ENCODE data around the gene KCNIP3. TPM values are rescaled to one million over a fixed set of nuclear protein-coding genes. Genes with fewer than 3 reads are reported as not detected.

The KCNIP3 gene
- total RNA-seq, 1 donor from 2014 or later, result 9.2 TPM

- H3K4me3 Mint-ChIP-seq, result no peak overlapping the region
- no peak overlapping the region for H3K27ac Mint-ChIP-seq
Observed at GRCh38 chr2:95379371-95379831, 82.3 kb downstream of the KCNIP3 start.

GRCh38 chr2:95380280-95380679, 83.1 kb downstream of the KCNIP3 start:
- TF ChIP-seq CTCF (IDR thresholded peaks at IDR 0.05; ENCODE audit: unreplicated experiment), result no peak
- Mint-ChIP-seq H3K27ac (no peak overlapping the region), H3K4me1 (no peaks in the 10 kb centered on the region), H3K27me3 (ENCODE audit: low read depth) (peaks cover 35% of the 10 kb centered on the region), H3K9me3 (no peaks in the 10 kb centered on the region), H3K4me3 (no peak overlapping the region), H3K36me3 (no peaks in the 10 kb centered on the region)
- DNase-seq (ENCODE audit: low spot score in 2 of 2, unreplicated experiment in 2 of 2), result no peak

More at GRCh38 chr2:95379371-95379831, 82.3 kb downstream of the KCNIP3 start:
- Mint-ChIP-seq H3K36me3 (no peaks in the 10 kb centered on the region), H3K4me1 (no peaks in the 10 kb centered on the region), H3K9me3 (no peaks in the 10 kb centered on the region), H3K27me3 (ENCODE audit: low read depth) (peaks cover 37% of the 10 kb centered on the region)
- no peak for TF ChIP-seq CTCF (IDR thresholded peaks at IDR 0.05; ENCODE audit: unreplicated experiment)
- no peak for DNase-seq (ENCODE audit: low spot score in 2 of 2, unreplicated experiment in 2 of 2)

GRCh38 chr2:95380731-95381130, 83.6 kb downstream of the KCNIP3 start:
- no peak overlapping the region for H3K27ac Mint-ChIP-seq
- TF ChIP-seq CTCF (IDR thresholded peaks at IDR 0.05; ENCODE audit: unreplicated experiment), result no peak
- H3K27me3 Mint-ChIP-seq (ENCODE audit: low read depth), result peaks cover 35% of the 10 kb centered on the region
- H3K4me1 Mint-ChIP-seq, result no peaks in the 10 kb centered on the region
- no peaks in the 10 kb centered on the region for H3K9me3 Mint-ChIP-seq
- no peak for DNase-seq (ENCODE audit: low spot score in 2 of 2, unreplicated experiment in 2 of 2)
- no peaks in the 10 kb centered on the region for H3K36me3 Mint-ChIP-seq
- no peak overlapping the region for H3K4me3 Mint-ChIP-seq

- H3K27me3 Mint-ChIP-seq (ENCODE audit: low read depth), result peaks cover 34% of the 10 kb centered on the region
- no peaks in the 10 kb centered on the region for H3K9me3 Mint-ChIP-seq
- no peak for DNase-seq (ENCODE audit: low spot score in 2 of 2, unreplicated experiment in 2 of 2)
- no peak overlapping the region for H3K4me3 Mint-ChIP-seq
- no peak overlapping the region for H3K27ac Mint-ChIP-seq
- TF ChIP-seq CTCF (IDR thresholded peaks at IDR 0.05; ENCODE audit: unreplicated experiment), result no peak
- no peaks in the 10 kb centered on the region for H3K4me1 Mint-ChIP-seq
- no peaks in the 10 kb centered on the region for H3K36me3 Mint-ChIP-seq
Observed at GRCh38 chr2:95381212-95382191, 84.4 kb downstream of the KCNIP3 start.

GRCh38 chr2:95382192-95382591, 85.0 kb downstream of the KCNIP3 start:
- no peaks in the 10 kb centered on the region for H3K4me1 Mint-ChIP-seq
- H3K4me3 Mint-ChIP-seq, result no peak overlapping the region
- TF ChIP-seq CTCF (IDR thresholded peaks at IDR 0.05; ENCODE audit: unreplicated experiment), result no peak
- DNase-seq (ENCODE audit: low spot score in 2 of 2, unreplicated experiment in 2 of 2), result no peak
- H3K27me3 Mint-ChIP-seq (ENCODE audit: low read depth), result peaks cover 31% of the 10 kb centered on the region
- H3K27ac Mint-ChIP-seq, result no peak overlapping the region
- no peaks in the 10 kb centered on the region for H3K36me3 Mint-ChIP-seq
- H3K9me3 Mint-ChIP-seq, result no peaks in the 10 kb centered on the region
